Liver (tissue), 9 donors: ENCODE results near the gene PUS7L. TPM values are rescaled to one million over a fixed set of nuclear protein-coding genes. Genes with fewer than 3 reads are reported as not detected.

Experiments used
- DNase-seq: peaks from one replicate; pipeline ENCODE4 v3.0.0-alpha.2; 2017; ENCODE audit warnings: low spot score
- H3K27ac ChIP-seq, 2 donors: one replicate each; pipeline ENCODE4 v1.7.0; 2013; ENCODE audit warnings: inconsistent platforms in 2 of 2, low read length in 2 of 2, control low read depth in 1 of 2, low read depth in 1 of 2, mild to moderate bottlenecking in 1 of 2
- H3K27me3 ChIP-seq, 4 donors: one replicate each; pipeline versions ENCODE4 v1.6.1 to v1.7.0; 2013; ENCODE audit warnings: low read length in 3 of 4, inconsistent platforms in 1 of 4, mild to moderate bottlenecking in 1 of 4, moderate library complexity in 1 of 4; ENCODE audit not compliant: control insufficient read depth in 4 of 4, insufficient read depth in 4 of 4
- H3K36me3 ChIP-seq, 4 donors: one replicate each; pipeline versions ENCODE4 v1.6.1 to v1.7.0; 2013; ENCODE audit warnings: low read length in 3 of 4, mild to moderate bottlenecking in 3 of 4, low read depth in 1 of 4, moderate library complexity in 1 of 4; ENCODE audit not compliant: control insufficient read depth in 4 of 4, insufficient read depth in 3 of 4
- H3K4me1 ChIP-seq, 4 donors: one replicate each; pipeline versions ENCODE4 v1.6.1 to v1.7.0; 2013; ENCODE audit warnings: low read length in 3 of 4, mild to moderate bottlenecking in 3 of 4, moderate library complexity in 1 of 4; ENCODE audit not compliant: control insufficient read depth in 4 of 4, insufficient read depth in 4 of 4
- H3K4me3 ChIP-seq, 3 donors: one replicate each; pipeline versions ENCODE4 v1.6.1 to v1.7.0; 2013; ENCODE audit warnings: low read length in 3 of 3, control low read depth in 1 of 3, low read depth in 1 of 3, mild to moderate bottlenecking in 1 of 3
- H3K9ac ChIP-seq, 2 donors: one replicate each; pipeline ENCODE4 v1.7.0; 2013; ENCODE audit warnings: low read length in 2 of 2, mild to moderate bottlenecking in 2 of 2, moderate library complexity in 2 of 2, control low read depth in 1 of 2, low read depth in 1 of 2
- H3K9me3 ChIP-seq, 4 donors: one replicate each; pipeline versions ENCODE4 v1.6.1 to v1.7.0; 2013; ENCODE audit warnings: low read length in 3 of 4; ENCODE audit not compliant: control insufficient read depth in 4 of 4
- ATF3 ChIP-seq: IDR thresholded peaks from 2 replicates; pipeline ENCODE4 v1.6.1; 2016; ENCODE audit warnings: antibody characterized with exemption
- CTCF ChIP-seq: fragments of 150-350 bp; IDR thresholded peaks from 2 replicates; pipeline ENCODE4 v1.5.1; 2017; ENCODE audit warnings: improper control_type of control experiment, low read depth, low read length; ENCODE audit not compliant: missing input control
- EGR1 ChIP-seq, 2 donors: IDR thresholded peaks; 2 replicates each; pipeline ENCODE4 v1.6.1; 2016 to 2018; ENCODE audit warnings: antibody characterized with exemption in 2 of 2, low read depth in 2 of 2
- FOXA1 ChIP-seq: IDR thresholded peaks from 2 replicates; pipeline ENCODE4 v1.6.1; 2016; ENCODE audit warnings: antibody characterized with exemption
- FOXA2 ChIP-seq: IDR thresholded peaks from 2 replicates; pipeline ENCODE4 v1.6.1; 2016; ENCODE audit warnings: antibody characterized with exemption
- GABPA ChIP-seq, 2 donors: IDR thresholded peaks in 1 of 2; conservative IDR thresholded peaks in 1 of 2; 2 replicates each; pipeline ENCODE4 v1.6.1; 2016; ENCODE audit warnings: antibody characterized with exemption in 2 of 2, mild to moderate bottlenecking in 1 of 2, moderate library complexity in 1 of 2
- HNF4A ChIP-seq, 2 donors: conservative IDR thresholded peaks; 2 replicates each; pipeline ENCODE4 v1.6.1; 2016; ENCODE audit warnings: antibody characterized with exemption in 2 of 2, mild to moderate bottlenecking in 2 of 2
- HNF4G ChIP-seq: IDR thresholded peaks from 2 replicates; pipeline ENCODE4 v1.6.1; 2016; ENCODE audit warnings: antibody characterized with exemption
- JUND ChIP-seq, 2 donors: IDR thresholded peaks; 2 replicates each; pipeline ENCODE4 v1.6.1; 2016; ENCODE audit warnings: antibody characterized with exemption in 2 of 2
- MAX ChIP-seq: IDR thresholded peaks from 2 replicates; pipeline ENCODE4 v1.6.1; 2016; ENCODE audit warnings: antibody characterized with exemption
- NR2F2 ChIP-seq: IDR thresholded peaks from 2 replicates; pipeline ENCODE4 v1.6.1; 2016; ENCODE audit warnings: antibody characterized with exemption
- RAD21 ChIP-seq, 2 donors: IDR thresholded peaks; 2 replicates each; pipeline ENCODE4 v1.6.1; 2016; ENCODE audit warnings: antibody characterized with exemption in 2 of 2, mild to moderate bottlenecking in 2 of 2
- REST ChIP-seq: IDR thresholded peaks from 2 replicates; pipeline ENCODE4 v1.6.1; 2016; ENCODE audit warnings: antibody characterized with exemption, mild to moderate bottlenecking
- RXRA ChIP-seq, 2 donors: IDR thresholded peaks; 2 replicates each; pipeline ENCODE4 v1.6.1; 2017 to 2018; ENCODE audit warnings: antibody characterized with exemption in 2 of 2, mild to moderate bottlenecking in 1 of 2
- SP1 ChIP-seq: IDR thresholded peaks from 2 replicates; pipeline ENCODE4 v1.6.1; 2018; ENCODE audit warnings: antibody characterized with exemption, mild to moderate bottlenecking
- TAF1 ChIP-seq: conservative IDR thresholded peaks from 2 replicates; pipeline ENCODE4 v1.6.1; 2016; ENCODE audit warnings: antibody characterized with exemption, mild to moderate bottlenecking
- YY1 ChIP-seq: IDR thresholded peaks from 2 replicates; pipeline ENCODE4 v1.6.1; 2016; ENCODE audit warnings: antibody characterized with exemption, mild to moderate bottlenecking
- ZBTB33 ChIP-seq: IDR thresholded peaks from 2 replicates; pipeline ENCODE4 v1.6.1; 2016; ENCODE audit warnings: antibody characterized with exemption
- WGBS: extraction: QIAGEN DNeasy Blood & Tissue Kit; methylation state at CpG from one replicate; pipeline ENCODE4 v1.1.7; 2013; 5-methylcytosine and 5-hydroxymethylcytosine counted together
- polyA plus RNA-seq, 2 donors: library from polyadenylated mRNA; stranded (reverse) in 1 of 2; unstranded in 1 of 2; fragments of 200-250 nt in 1 of 2; fragments of >200 nt in 1 of 2; fragmentation: Nextera tagmentation in 1 of 2; extraction: Ambion mirVana in 1 of 2; gene quantifications; one replicate each; pipeline versions ENCODE4 v1.2.1 to v1.2.3, GENCODE V29; 2013 to 2015
- total RNA-seq, 2 donors: library from RNA; depleted of rRNA; stranded (reverse); fragments of >200 nt; gene quantifications; one replicate each; pipeline ENCODE4 v1.2.3, GENCODE V29; 2014
- donor health status: healthy.
- donor health status: healthy.
- donor health status: healthy.
- donor health status: healthy.
- donor health status: healthy.

Gene PUS7L
- 1 to 10 TPM; 6.8 to 9.2 TPM for total RNA-seq
- 1 to 10 TPM; 1.7 to 7.7 TPM for polyA plus RNA-seq

- Histone ChIP-seq H3K27ac (peak within 1 kb of the TSS; percentile 60 to 90), H3K4me1 (peaks cover 3 to 24% (median 13%) of the 10 kb centered on the region in 4 donors), H3K36me3 (peaks cover 0 to 3% (median 0%) of the 10 kb centered on the region in 4 donors), H3K9me3 (no peaks in the 10 kb centered on the region), H3K4me3 (peak within 1 kb of the TSS; percentile 62 to 93 (median 66)), H3K27me3 (no peaks in the 10 kb centered on the region), H3K9ac (peak within 1 kb of the TSS; percentile 30 to 99)
- no peak for TF ChIP-seq FOXA1
- TF ChIP-seq REST: no peak
- peak; percentile 11 for TF ChIP-seq ATF3
- TF ChIP-seq NR2F2: no peak
- TF ChIP-seq TAF1: peak; percentile 79
- TF ChIP-seq JUND (IDR thresholded peaks at IDR 0.05): no peak
- TF ChIP-seq HNF4G: no peak
- no peak for TF ChIP-seq FOXA2
- TF ChIP-seq RXRA (IDR thresholded peaks at IDR 0.05): peak; percentile 15 to 37
- peak; percentile 51 for TF ChIP-seq MAX
- peak in 1 of 2 donors; percentile 59 for TF ChIP-seq GABPA (IDR thresholded peaks at IDR 0.05 in 1 of 2, conservative IDR thresholded peaks at IDR 0.05 in 1 of 2)
- peak; percentile 19 to 40 for TF ChIP-seq HNF4A (conservative IDR thresholded peaks at IDR 0.05)
- TF ChIP-seq SP1: peak; percentile 56
- peak; percentile 27 to 36 for TF ChIP-seq RAD21 (IDR thresholded peaks at IDR 0.05)
- peak; percentile 75 for TF ChIP-seq EGR1 (IDR thresholded peaks at IDR 0.05; ENCODE audit: low read depth in 2 of 2)
- TF ChIP-seq YY1: peak; percentile 84
- no peak for TF ChIP-seq ZBTB33
- TF ChIP-seq CTCF: peak; percentile 35
- DNase-seq: peak; percentile 93
- under 1% methylated on average over 54 of the region's 54 CpGs for WGBS
Observed at GRCh38 chr12:43758728-43759563, at the start of gene PUS7L, which contains the start of gene IRAK4. Gene PUS7L (minus strand): TSS chr12:43758790. CDS start chr12:43755245, 3,545 bp downstream. Gene IRAK4 (plus strand): TSS chr12:43758951. CDS start chr12:43768112, 9,161 bp downstream.
